Measurements from ENCODE around the gene CSNK1E.

CSNK1E gene

DNA sequence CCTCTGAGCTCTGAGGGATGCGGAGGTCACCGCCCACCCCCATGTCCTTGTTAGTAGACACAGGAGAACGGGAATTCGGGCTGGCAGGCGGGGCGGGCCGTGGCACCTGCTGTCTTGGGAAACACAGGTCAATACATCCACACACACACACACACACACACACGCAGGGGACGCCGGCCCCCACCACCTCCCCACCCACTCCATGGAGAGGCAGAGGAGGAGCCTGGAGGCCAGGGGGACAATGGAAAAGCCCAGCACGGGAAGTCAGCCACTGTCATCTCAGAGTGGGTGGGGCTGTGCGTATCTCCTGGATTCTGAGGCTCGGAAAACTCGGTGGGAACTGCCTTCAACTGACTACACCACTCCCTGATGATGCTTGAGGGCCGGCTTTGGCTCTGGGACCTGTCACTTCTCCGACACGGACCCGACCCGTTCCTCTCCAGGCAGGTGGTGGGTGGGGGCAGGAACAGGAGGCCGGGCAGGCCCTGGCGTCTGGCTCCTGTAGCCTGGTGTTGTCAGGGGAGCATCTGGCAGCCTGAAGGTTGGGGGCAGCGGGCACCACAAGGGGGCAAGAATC lies 25.9 kb downstream of the CSNK1E start:
- Histone ChIP-seq H3K4me2 (ENCODE audit: low read depth, low read length, poor library complexity, severe bottlenecking) (no peak overlapping the region), H3K9ac (ENCODE audit: low read depth, low read length, poor library complexity, severe bottlenecking) (no peak overlapping the region), H3K9me3 (ENCODE audit: insufficient read depth, low read depth, low read length) (no peaks in the 10 kb centered on the region), H3K79me2 (ENCODE audit: insufficient read depth, low read length) (no peaks in the 10 kb centered on the region), H3K36me3 (ENCODE audit: insufficient read depth, low read length) (peaks cover 51% of the 10 kb centered on the region; the same call in 1 of the 2 replicates), H2AFZ (ENCODE audit: low read length) (no peak overlapping the region), H3K4me3 (ENCODE audit: low read length, poor library complexity, severe bottlenecking) (no peak overlapping the region), H3K27me3 (ENCODE audit: insufficient read depth, low read length, poor library complexity, severe bottlenecking) (no peaks in the 10 kb centered on the region), H3F3A (ENCODE audit: low read depth) (no peaks in the 10 kb centered on the region), H4K20me1 (ENCODE audit: insufficient read depth, low read length, poor library complexity, severe bottlenecking) (no peaks in the 10 kb centered on the region), H3K9me2 (replicated peaks; ENCODE audit: low read depth, low read length) (no peaks in the 10 kb centered on the region), H3K4me1 (ENCODE audit: insufficient read depth, low read length, poor library complexity, severe bottlenecking) (no peaks in the 10 kb centered on the region)
- TF ChIP-seq, protein P1, sequence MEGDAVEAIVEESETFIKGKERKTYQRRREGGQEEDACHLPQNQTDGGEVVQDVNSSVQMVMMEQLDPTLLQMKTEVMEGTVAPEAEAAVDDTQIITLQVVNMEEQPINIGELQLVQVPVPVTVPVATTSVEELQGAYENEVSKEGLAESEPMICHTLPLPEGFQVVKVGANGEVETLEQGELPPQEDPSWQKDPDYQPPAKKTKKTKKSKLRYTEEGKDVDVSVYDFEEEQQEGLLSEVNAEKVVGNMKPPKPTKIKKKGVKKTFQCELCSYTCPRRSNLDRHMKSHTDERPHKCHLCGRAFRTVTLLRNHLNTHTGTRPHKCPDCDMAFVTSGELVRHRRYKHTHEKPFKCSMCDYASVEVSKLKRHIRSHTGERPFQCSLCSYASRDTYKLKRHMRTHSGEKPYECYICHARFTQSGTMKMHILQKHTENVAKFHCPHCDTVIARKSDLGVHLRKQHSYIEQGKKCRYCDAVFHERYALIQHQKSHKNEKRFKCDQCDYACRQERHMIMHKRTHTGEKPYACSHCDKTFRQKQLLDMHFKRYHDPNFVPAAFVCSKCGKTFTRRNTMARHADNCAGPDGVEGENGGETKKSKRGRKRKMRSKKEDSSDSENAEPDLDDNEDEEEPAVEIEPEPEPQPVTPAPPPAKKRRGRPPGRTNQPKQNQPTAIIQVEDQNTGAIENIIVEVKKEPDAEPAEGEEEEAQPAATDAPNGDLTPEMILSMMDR (conservative IDR thresholded peaks at IDR 0.05; ENCODE audit: low read length): no peak; the same call in 1 of the 2 replicates
- TF ChIP-seq EZH2phosphoT487 (IDR thresholded peaks at IDR 0.05; ENCODE audit: borderline replicate concordance): no peak

DNA sequence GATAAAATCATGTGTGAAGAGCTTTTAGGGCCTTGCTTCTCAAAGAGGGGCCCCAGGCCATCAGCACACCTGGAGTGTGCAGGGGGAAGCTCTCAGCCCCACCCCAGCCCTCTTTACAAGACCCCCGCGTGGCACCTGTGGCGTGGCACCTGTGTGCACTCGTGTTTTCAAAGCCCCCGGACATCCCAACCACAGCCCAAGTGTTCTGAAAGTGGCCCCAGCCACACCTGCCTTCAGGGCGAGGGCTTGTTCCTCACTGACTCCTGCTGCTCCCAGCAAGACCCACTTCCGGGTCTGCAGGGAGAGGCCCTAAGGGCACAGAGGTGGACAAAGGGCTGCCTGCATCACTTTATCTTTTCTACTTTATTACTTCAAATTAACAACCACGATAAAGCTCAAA lies 26.9 kb downstream of the CSNK1E start:
- Histone ChIP-seq H4K20me1 (ENCODE audit: insufficient read depth, low read length, poor library complexity, severe bottlenecking) (no peaks in the 10 kb centered on the region), H3K9me2 (replicated peaks; ENCODE audit: low read depth, low read length) (no peaks in the 10 kb centered on the region), H3K4me3 (ENCODE audit: low read length, poor library complexity, severe bottlenecking) (no peak overlapping the region), H2AFZ (ENCODE audit: low read length) (no peak overlapping the region), H3K9ac (ENCODE audit: low read depth, low read length, poor library complexity, severe bottlenecking) (no peak overlapping the region), H3K9me3 (ENCODE audit: insufficient read depth, low read depth, low read length) (no peaks in the 10 kb centered on the region), H3K27me3 (ENCODE audit: insufficient read depth, low read length, poor library complexity, severe bottlenecking) (no peaks in the 10 kb centered on the region), H3K4me2 (ENCODE audit: low read depth, low read length, poor library complexity, severe bottlenecking) (no peak overlapping the region), H3F3A (ENCODE audit: low read depth) (no peaks in the 10 kb centered on the region), H3K4me1 (ENCODE audit: insufficient read depth, low read length, poor library complexity, severe bottlenecking) (no peaks in the 10 kb centered on the region), H3K36me3 (ENCODE audit: insufficient read depth, low read length) (peaks cover 43% of the 10 kb centered on the region; the same call in 1 of the 2 replicates), H3K79me2 (ENCODE audit: insufficient read depth, low read length) (no peaks in the 10 kb centered on the region)
- TF ChIP-seq, protein P1 (conservative IDR thresholded peaks at IDR 0.05; ENCODE audit: low read length): no peak
- TF ChIP-seq EZH2phosphoT487 (IDR thresholded peaks at IDR 0.05; ENCODE audit: borderline replicate concordance): no peak

DNA sequence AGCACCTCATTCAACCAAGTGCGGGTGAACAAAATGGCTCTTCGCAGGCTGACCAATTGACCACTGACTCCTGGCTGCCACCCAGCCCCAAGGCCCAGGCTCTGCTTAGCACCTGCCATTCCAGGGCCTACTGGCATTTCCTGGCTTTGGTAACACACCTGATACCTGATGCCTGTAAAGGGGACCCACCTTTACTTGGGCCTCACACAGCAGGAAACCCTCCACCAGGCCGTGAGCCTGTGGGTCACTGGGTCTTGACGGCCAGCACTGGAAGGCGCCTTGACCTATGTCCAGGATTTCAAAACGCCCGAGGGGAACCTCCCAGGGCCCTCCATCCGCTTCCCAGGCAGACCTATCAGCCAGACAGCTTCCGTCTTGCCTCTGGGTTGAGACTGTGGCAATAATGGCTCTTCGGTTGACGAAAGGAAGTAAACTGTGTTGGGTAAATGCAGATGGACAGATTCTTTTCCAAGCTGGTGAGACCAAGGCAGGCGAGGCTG lies 27.6 kb downstream of the CSNK1E start:
- Histone ChIP-seq H3K4me2 (ENCODE audit: low read depth, low read length, poor library complexity, severe bottlenecking) (no peak overlapping the region), H3K79me2 (ENCODE audit: insufficient read depth, low read length) (no peaks in the 10 kb centered on the region), H3K4me1 (ENCODE audit: insufficient read depth, low read length, poor library complexity, severe bottlenecking) (no peaks in the 10 kb centered on the region), H3K4me3 (ENCODE audit: low read length, poor library complexity, severe bottlenecking) (no peak overlapping the region), H3K9ac (ENCODE audit: low read depth, low read length, poor library complexity, severe bottlenecking) (no peak overlapping the region), H3K27me3 (ENCODE audit: insufficient read depth, low read length, poor library complexity, severe bottlenecking) (no peaks in the 10 kb centered on the region), H2AFZ (ENCODE audit: low read length) (no peak overlapping the region), H3K9me2 (replicated peaks; ENCODE audit: low read depth, low read length) (no peaks in the 10 kb centered on the region), H3F3A (ENCODE audit: low read depth) (no peaks in the 10 kb centered on the region), H3K9me3 (ENCODE audit: insufficient read depth, low read depth, low read length) (no peaks in the 10 kb centered on the region), H4K20me1 (ENCODE audit: insufficient read depth, low read length, poor library complexity, severe bottlenecking) (no peaks in the 10 kb centered on the region), H3K36me3 (ENCODE audit: insufficient read depth, low read length) (peaks cover 36% of the 10 kb centered on the region; the same call in 1 of the 2 replicates)
- no peak for TF ChIP-seq EZH2phosphoT487 (IDR thresholded peaks at IDR 0.05; ENCODE audit: borderline replicate concordance)
- TF ChIP-seq, protein P1 (conservative IDR thresholded peaks at IDR 0.05; ENCODE audit: low read length): no peak

All from Loucy (cell line).